GM18951 (cell line): ENCODE results near the gene ERGIC3.

Source experiments
- POLR2A ChIP-seq: IDR thresholded peaks from 4 replicates; pipeline ENCODE4 v1.6.1; 2011; ENCODE audit warnings: mild to moderate bottlenecking; ENCODE audit not compliant: insufficient read length, insufficient read depth; ENCODE audit errors: extremely low read depth
- in situ Hi-C: fragments of 300-500 bp; cut with MboI; formaldehyde crosslinking; loops from one replicate; pipeline ENCODE4 v1.12.0; 2022; ENCODE audit warnings: low sequenced_read_pairs, mixed read lengths, inconsistent platforms; ENCODE audit not compliant: unreplicated experiment

ERGIC3 gene

DNA sequence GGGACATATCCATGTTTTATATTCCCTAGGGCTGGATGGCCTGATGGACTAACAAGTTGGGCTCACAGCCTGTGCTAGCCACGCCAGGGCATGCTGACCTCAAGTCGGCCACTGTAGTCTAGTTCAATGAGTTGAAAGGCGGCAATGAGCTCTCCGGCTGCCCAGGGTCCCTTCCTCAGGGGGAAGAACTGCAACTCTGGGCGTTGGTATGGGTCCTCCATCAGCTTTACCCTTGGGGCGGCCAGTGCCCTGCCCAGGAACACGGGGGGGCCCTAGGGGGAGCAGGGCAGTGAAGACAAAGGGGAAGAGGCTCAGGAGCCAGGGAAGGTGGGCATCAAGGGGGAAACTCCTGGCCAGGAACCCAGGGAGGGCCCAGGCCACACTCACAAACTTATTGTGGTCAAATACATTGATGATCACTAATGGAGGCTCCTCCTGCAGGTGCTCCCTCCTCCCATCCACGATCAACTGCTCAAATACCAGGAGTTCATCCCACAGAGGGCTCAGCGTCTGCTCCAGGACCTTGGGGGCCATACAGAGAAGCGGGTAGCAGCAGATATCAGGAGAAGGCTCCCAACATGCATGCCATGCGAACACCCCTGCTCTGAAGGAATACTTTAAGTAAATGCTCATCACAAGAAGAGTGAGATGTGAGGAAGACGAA, 41.0 kb downstream of the ERGIC3 start:
- TF ChIP-seq POLR2A: no peak
- in situ Hi-C loops: no loop called here

- TF ChIP-seq POLR2A: no peak
These were observed 42.0 kb downstream of the ERGIC3 start for GRCh38 chr20:35583636-35584560.

DNA sequence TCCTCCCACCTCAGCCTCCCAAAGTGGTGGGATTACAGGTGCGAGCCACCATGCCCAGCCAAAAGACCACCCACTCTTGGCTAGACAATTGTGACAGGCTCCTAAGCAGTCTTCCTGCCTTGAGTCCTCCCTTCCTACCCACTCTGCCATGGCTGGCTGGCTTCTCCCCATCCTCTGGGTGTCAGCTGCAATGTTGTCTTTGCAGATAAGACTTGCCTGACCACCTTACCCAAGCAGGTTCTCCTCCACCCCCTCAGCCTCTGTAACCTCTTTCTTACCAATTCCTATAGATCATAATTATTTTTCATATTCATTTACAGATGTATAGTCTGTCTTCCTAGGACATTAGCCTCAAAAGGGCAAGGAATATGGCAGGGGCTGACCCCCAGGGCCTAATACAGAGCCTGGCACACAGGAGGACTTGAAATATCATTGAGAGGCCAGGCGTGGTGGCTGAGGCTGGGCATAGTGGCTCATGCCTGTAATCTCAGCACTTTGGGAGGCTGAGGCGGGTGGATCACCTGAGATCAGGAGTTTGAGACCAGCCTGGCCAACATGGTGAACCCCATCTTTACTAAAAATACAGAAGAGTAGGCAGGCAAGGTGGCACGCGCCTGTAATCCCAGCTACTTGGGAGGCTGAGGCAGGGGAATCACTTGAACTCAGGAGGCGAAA, 45.0 kb downstream of the ERGIC3 start:
- no peak for TF ChIP-seq POLR2A
- in situ Hi-C loops: no loop called here

More at GRCh38 chr20:35583636-35584560, 42.0 kb downstream of the ERGIC3 start:
- in situ Hi-C loops: no loop called here

- no peak for TF ChIP-seq POLR2A
These were observed 45.6 kb downstream of the ERGIC3 start for GRCh38 chr20:35587436-35587835.

GRCh38 chr20:35588397-35588796, 46.5 kb downstream of the ERGIC3 start:
- in situ Hi-C loops: no loop called here
- no peak for TF ChIP-seq POLR2A

More at GRCh38 chr20:35587436-35587835, 45.6 kb downstream of the ERGIC3 start:
- in situ Hi-C loops: no loop called here

GRCh38 chr20:35592339-35592974, 50.6 kb downstream of the ERGIC3 start:
- in situ Hi-C loops: no loop called here
- no peak for TF ChIP-seq POLR2A

DNA sequence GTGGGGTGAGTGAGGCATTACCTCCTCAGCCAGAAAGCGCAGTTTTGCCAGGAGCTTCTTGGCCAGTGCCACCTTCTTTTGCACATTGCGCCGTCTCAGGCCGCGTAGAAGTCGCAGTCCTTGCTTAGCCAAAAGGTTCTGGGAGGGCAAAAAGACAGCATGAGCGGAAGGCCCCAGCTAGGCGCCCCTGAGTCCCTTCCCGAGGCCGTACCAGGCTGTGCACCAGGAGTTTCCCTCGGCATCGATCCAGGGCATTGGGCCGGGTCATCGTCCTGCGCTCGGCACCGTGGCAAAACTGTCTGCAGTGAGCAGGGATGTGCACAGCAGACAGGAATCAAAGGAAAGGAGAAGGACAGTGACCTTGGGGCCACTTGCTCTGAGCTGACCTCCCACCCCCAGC, 53.6 kb downstream of the ERGIC3 start:
- no peak for TF ChIP-seq POLR2A
- in situ Hi-C loops: no loop called here

- TF ChIP-seq POLR2A: no peak
- in situ Hi-C loops: no loop called here
These were observed 54.0 kb downstream of the ERGIC3 start for GRCh38 chr20:35595901-35596300.

GRCh38 chr20:35597186-35597585, 55.3 kb downstream of the ERGIC3 start:
- no peak for TF ChIP-seq POLR2A
- in situ Hi-C loops: no loop called here

GRCh38 chr20:35598476-35598875, 56.6 kb downstream of the ERGIC3 start:
- in situ Hi-C loops: no loop called here
- no peak for TF ChIP-seq POLR2A

- in situ Hi-C loops: no loop called here
These were observed 57.3 kb downstream of the ERGIC3 start for GRCh38 chr20:35598899-35599775.

DNA sequence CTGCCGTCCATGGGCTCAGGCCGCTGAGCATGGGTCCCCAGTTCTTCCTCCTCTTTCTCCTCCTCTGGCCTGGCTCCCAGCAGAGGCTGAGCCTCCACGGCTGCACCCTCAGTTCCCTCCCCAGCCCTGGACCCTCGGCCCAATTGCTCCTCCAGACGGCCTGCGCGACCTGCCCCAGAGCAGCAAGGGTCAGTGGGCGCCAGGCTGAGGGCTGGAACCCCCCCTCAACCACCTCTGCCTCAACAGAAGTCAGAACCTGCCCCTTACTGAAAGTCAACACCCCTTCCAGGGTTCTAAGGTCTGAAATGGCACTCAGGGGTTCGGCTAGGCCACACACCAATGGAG, 57.9 kb downstream of the ERGIC3 start:
- in situ Hi-C loops: no loop called here
- TF ChIP-seq POLR2A: no peak

More at GRCh38 chr20:35598899-35599775, 57.3 kb downstream of the ERGIC3 start:
- no peak for TF ChIP-seq POLR2A

- in situ Hi-C loops: no loop called here
- TF ChIP-seq POLR2A: no peak
These were observed 58.5 kb downstream of the ERGIC3 start for GRCh38 chr20:35600176-35600992.
